HEK293 (cell line): Measurements from ENCODE around the gene SOX18.

Source experiments
- BCL6B ChIP-seq: fragments of 450-650 bp; formaldehyde crosslinking; IDR thresholded peaks from 2 replicates; pipeline ENCODE4 v1.5.1; 2017; ENCODE audit warnings: missing biosample characterization, missing genetic modification characterization
- HOXD13 ChIP-seq: sonication (generic); formaldehyde crosslinking; IDR thresholded peaks from 2 replicates; pipeline ENCODE4 v1.8.0; 2022; ENCODE audit warnings: missing genetic modification reagents, borderline replicate concordance
- KLF10 ChIP-seq: fragments of 450-650 bp; IDR thresholded peaks from 2 replicates; pipeline ENCODE4 v1.5.1; 2018; ENCODE audit warnings: missing biosample characterization, mild to moderate bottlenecking, missing genetic modification characterization
- KLF7 ChIP-seq: fragments of 450-650 bp; formaldehyde crosslinking; IDR thresholded peaks from 2 replicates; pipeline ENCODE4 v1.5.1; 2016; ENCODE audit warnings: missing biosample characterization, missing genetic modification characterization, borderline replicate concordance
- KLF8 ChIP-seq: fragments of 450-650 bp; formaldehyde crosslinking; IDR thresholded peaks from 2 replicates; pipeline ENCODE4 v1.5.1; 2016; ENCODE audit warnings: missing biosample characterization, missing genetic modification characterization
- WT1 ChIP-seq: fragments of 450-650 bp; formaldehyde crosslinking; IDR thresholded peaks from 2 replicates; pipeline ENCODE4 v1.5.1; 2016; ENCODE audit warnings: missing biosample characterization, missing genetic modification characterization
- YY1 ChIP-seq: fragments of 450-650 bp; formaldehyde crosslinking; IDR thresholded peaks from 2 replicates; pipeline ENCODE4 v1.5.1; 2018; ENCODE audit warnings: missing biosample characterization, missing genetic modification characterization
- ZBTB10 ChIP-seq: fragments of 450-650 bp; formaldehyde crosslinking; IDR thresholded peaks from 2 replicates; pipeline ENCODE4 v1.5.1; 2016; ENCODE audit warnings: missing biosample characterization, missing genetic modification characterization
- ZBTB44 ChIP-seq: fragments of 450-650 bp; IDR thresholded peaks from 2 replicates; pipeline ENCODE4 v1.5.1; 2018; ENCODE audit warnings: missing biosample characterization, mild to moderate bottlenecking, missing genetic modification characterization
- ZBTB48 ChIP-seq: fragments of 450-650 bp; formaldehyde crosslinking; IDR thresholded peaks from 2 replicates; pipeline ENCODE4 v1.5.1; 2016; ENCODE audit warnings: missing biosample characterization, missing genetic modification characterization
- ZNF148 ChIP-seq: fragments of 450-650 bp; formaldehyde crosslinking; IDR thresholded peaks from 2 replicates; pipeline ENCODE4 v1.5.0; 2017; ENCODE audit warnings: missing biosample characterization, missing genetic modification characterization, borderline replicate concordance
- ZNF16 ChIP-seq: fragments of 450-650 bp; formaldehyde crosslinking; IDR thresholded peaks from 2 replicates; pipeline ENCODE4 v1.5.1; 2016; ENCODE audit warnings: low read depth, missing biosample characterization, missing genetic modification characterization
- ZNF292 ChIP-seq: fragments of 450-650 bp; formaldehyde crosslinking; IDR thresholded peaks from 2 replicates; pipeline ENCODE4 v1.5.1; 2016; ENCODE audit warnings: low read depth, missing biosample characterization, missing genetic modification characterization, borderline replicate concordance
- ZNF366 ChIP-seq: fragments of 450-650 bp; formaldehyde crosslinking; conservative IDR thresholded peaks from 2 replicates; pipeline ENCODE4 v1.5.1; 2016; ENCODE audit warnings: missing biosample characterization, missing genetic modification characterization
- ZNF510 ChIP-seq: fragments of 450-650 bp; formaldehyde crosslinking; IDR thresholded peaks from 2 replicates; pipeline ENCODE4 v1.5.1; 2018; ENCODE audit warnings: mild to moderate bottlenecking, missing genetic modification characterization, missing biosample characterization; ENCODE audit not compliant: insufficient replicate concordance
- ZNF513 ChIP-seq: fragments of 450-650 bp; IDR thresholded peaks from 2 replicates; pipeline ENCODE4 v1.5.1; 2018; ENCODE audit warnings: missing biosample characterization, missing genetic modification characterization
- ZNF530 ChIP-seq: fragments of 450-650 bp; formaldehyde crosslinking; IDR thresholded peaks from 2 replicates; pipeline ENCODE4 v1.5.1; 2016; ENCODE audit warnings: low read depth, missing biosample characterization, missing genetic modification characterization
- ZNF610 ChIP-seq: fragments of 450-650 bp; formaldehyde crosslinking; IDR thresholded peaks from 2 replicates; pipeline ENCODE4 v1.5.1; 2016; ENCODE audit warnings: missing biosample characterization, missing genetic modification characterization, borderline replicate concordance
- ZNF645 ChIP-seq: fragments of 450-650 bp; formaldehyde crosslinking; IDR thresholded peaks from 2 replicates; pipeline ENCODE4; 2016; ENCODE audit warnings: missing biosample characterization, missing genetic modification characterization
- ZNF677 ChIP-seq: fragments of 450-650 bp; IDR thresholded peaks from 2 replicates; pipeline ENCODE4 v1.5.0; 2018; ENCODE audit warnings: missing biosample characterization, mild to moderate bottlenecking, missing genetic modification characterization, moderate library complexity
- ZNF76 ChIP-seq: fragments of 450-650 bp; formaldehyde crosslinking; IDR thresholded peaks from 2 replicates; pipeline ENCODE4; 2016; ENCODE audit warnings: low read depth, missing biosample characterization, missing genetic modification characterization, borderline replicate concordance
- ZSCAN18 ChIP-seq: fragments of 450-650 bp; formaldehyde crosslinking; IDR thresholded peaks from 2 replicates; pipeline ENCODE4 v1.5.1; 2016; ENCODE audit warnings: missing biosample characterization, missing genetic modification characterization

The SOX18 gene

GRCh38 chr20:64062596-64063388 lies 13.4 kb upstream of the SOX18 start, which contains the start of gene TCEA2 (continued):
- TF ChIP-seq ZBTB10 (tag by site-specific recombination) (peak; percentile 68), ZNF16 (tag by site-specific recombination) (no peak), YY1 (tag by site-specific recombination) (peak; percentile 70), ZNF292 (tag by site-specific recombination) (no peak), BCL6B (tag by site-specific recombination) (no peak), HOXD13 (no peak), ZNF645 (tag by site-specific recombination) (no peak), ZNF148 (tag by site-specific recombination) (no peak), ZNF610 (tag by site-specific recombination) (no peak), ZNF76 (tag by site-specific recombination) (peak; percentile 99), ZNF510 (no peak), ZNF677 (tag by site-specific recombination) (peak; percentile 53; the same call in 1 of the 2 replicates), ZBTB48 (tag by site-specific recombination) (peak; percentile 44; the same call in 1 of the 2 replicates), WT1 (tag by site-specific recombination) (peak; percentile 30; the same call in 1 of the 2 replicates), ZSCAN18 (tag by site-specific recombination) (0 out of 2 replicates have a peak, but pooled peaks have one; percentile 56), KLF7 (tag by site-specific recombination) (peak; percentile 76; the same call in 1 of the 2 replicates), KLF10 (tag by site-specific recombination) (peak; percentile 68; the same call in 1 of the 2 replicates), ZNF366 (tag by site-specific recombination) (no peak), ZNF530 (tag by site-specific recombination) (no peak), ZBTB44 (0 out of 2 replicates have a peak, but pooled peaks have one; percentile 8), ZNF513 (tag by site-specific recombination) (no peak), KLF8 (tag by site-specific recombination) (peak; percentile 96)
